Keratinocyte (primary cell): Measurements from ENCODE around the gene MALT1.

Source experiments
- CTCF ChIP-seq, 3 experiments: IDR thresholded peaks in 1 of 3; conservative IDR thresholded peaks in 1 of 3; optimal IDR thresholded peaks in 1 of 3; 2 replicates in 2 of 3; 3 replicates in 1 of 3; pipeline versions ENCODE3 to v1.5.1; 2011; ENCODE audit warnings: low read length in 3 of 3, mild to moderate bottlenecking in 3 of 3, moderate library complexity in 2 of 3, control low read depth in 1 of 3, inconsistent platforms in 1 of 3; ENCODE audit not compliant: insufficient read depth in 2 of 3; ENCODE audit errors: extremely low read depth in 1 of 3
- EZH2 ChIP-seq: IDR thresholded peaks from one replicate; pipeline ENCODE4 v1.6.1; 2012; ENCODE audit warnings: inconsistent platforms, mild to moderate bottlenecking, low read length, moderate library complexity

DNA sequence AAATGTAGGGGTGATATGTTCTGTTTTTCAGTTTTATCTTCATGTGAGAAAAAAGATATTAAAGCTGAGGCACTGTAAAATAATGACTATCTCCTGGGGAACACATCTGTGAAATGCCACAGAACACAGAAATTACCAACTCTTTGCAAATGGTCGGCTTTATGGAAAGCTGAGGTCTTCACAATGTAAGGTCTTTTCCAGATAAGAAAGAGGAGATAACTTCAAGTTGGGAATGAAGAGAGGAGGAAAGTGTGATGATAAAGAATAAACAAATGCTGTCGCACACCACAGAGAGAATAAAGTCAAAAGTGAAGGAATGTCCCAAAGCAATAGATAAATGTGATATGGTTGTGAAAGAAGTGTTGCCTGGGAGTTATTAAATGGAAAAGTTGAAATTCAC is 41.2 kb upstream of the MALT1 start:
- no peak for TF ChIP-seq CTCF (optimal IDR thresholded peaks at IDR 0.05 in 1 of 3, IDR thresholded peaks at IDR 0.05 in 1 of 3, conservative IDR thresholded peaks at IDR 0.05 in 1 of 3; ENCODE audit: extremely low read depth in 1 of 3, insufficient read depth in 2 of 3, low read length in 3 of 3)
- TF ChIP-seq EZH2 = no peak
